Measurements from ENCODE around the gene HEATR1.
"Not testable (repeated sequence)": the region's sequence is repeated elsewhere in the genome, so short reads cannot be mapped to it uniquely, and the experiment has no call there.

HEATR1 gene

DNA sequence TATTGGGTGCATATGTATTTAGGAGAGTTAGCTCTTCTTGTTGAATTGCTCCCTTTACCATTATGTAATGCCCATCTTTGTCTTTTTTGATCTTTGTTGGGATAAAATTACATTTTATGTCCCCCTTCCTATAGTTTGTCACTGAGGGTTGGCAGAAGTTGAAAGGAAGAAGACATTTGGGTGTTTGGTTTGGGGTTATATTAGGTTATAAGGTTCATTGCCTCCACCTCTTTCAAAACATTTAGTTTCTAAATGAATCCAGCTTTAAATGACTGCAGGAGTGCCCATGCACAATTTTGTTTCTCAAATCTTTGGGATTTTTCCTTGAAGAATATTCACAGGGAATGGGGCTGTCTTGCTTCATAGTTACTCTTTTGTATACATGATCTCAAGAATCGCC is 95.1 kb downstream of the HEATR1 start:
- no peak for DNase-seq

DNA sequence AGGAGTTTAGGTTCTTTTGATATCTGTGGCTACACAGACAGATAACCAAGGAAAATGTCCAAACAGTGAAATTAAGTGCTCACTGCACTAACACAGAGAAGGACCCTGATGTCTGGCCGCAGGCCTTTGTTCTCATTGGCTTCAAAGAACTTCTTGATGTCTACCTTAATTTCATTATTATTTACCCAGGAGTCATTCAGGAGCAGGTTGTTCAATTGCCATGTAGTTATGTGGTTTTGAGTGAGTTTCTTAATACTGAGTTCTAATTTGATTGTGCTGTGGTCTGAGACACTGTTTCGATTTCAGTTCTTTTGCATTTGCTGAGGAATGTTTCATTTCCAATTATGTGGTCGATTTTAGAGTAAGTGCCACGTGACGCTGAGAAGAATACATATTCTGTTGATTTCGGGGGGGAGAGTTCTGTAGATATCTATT is 95.7 kb downstream of the HEATR1 start:
- DNase-seq = no peak

- no peak for DNase-seq
Observed at GRCh38 chr1:236507022-236507700, 97.2 kb downstream of the HEATR1 start.

- not testable (repeated sequence) for DNase-seq
Observed at GRCh38 chr1:236504338-236504737, 100.0 kb downstream of the HEATR1 start.

- peak; percentile 90 for DNase-seq
Observed at GRCh38 chr1:236502972-236503639, 101.2 kb downstream of the HEATR1 start.

DNA sequence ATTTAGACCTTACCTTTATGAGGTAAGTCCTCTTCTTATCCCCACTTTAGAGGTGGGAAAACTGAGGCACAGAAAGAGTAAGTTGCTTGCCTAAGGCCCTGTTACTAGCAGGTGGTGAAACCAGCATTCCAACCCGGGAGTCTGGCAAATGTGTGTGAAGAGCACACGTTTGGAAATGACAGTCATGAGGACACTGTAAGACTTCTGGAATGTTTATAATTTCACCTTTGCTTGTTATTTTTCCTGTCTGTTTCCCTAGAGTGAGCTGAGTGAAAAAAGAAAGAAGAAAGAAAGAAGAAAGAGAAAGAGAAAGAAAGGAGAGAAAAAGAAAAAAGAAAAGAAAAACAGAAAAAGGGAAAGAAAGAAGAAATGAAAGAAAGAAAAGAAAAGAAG is 101.7 kb downstream of the HEATR1 start:
- no peak for DNase-seq

DNA sequence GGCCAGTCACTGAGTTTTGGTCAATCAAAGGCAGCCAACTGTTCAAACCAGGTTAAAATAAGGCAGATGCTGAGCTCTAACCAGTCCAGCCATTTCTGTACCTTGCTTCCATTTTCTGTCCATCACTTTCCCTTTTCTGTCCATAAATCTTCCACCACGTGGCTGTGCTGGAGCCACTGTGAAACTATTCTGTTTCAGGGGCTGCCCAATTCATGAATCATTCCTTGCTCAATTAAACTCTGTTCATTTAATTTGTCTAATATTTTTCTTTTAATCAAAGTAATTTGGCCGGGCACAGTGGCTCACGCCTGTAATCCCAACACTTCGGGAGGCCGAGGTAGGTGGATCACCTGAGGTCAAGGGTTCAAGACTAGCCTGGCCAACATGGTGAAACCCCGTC is 103.2 kb downstream of the HEATR1 start:
- DNase-seq = no peak
